GM23248 (cell line): Measurements from ENCODE around the gene MFSD11. TPM values are rescaled to one million over a fixed set of nuclear protein-coding genes. Genes with fewer than 3 reads are reported as not detected.

ENCODE experiments used
- DNase-seq: peaks from one replicate; pipeline ENCODE4 v3.0.0-alpha.2; 2015
- H2AFZ ChIP-seq: fragments of 200-600 bp; sonication (generic); 2 replicates; pipeline ENCODE4 v1.6.1; 2016; ENCODE audit warnings: antibody characterized with exemption
- H3F3A ChIP-seq: fragments of 200-600 bp; sonication (generic); 2 replicates; pipeline ENCODE4 v1.6.1; 2016; ENCODE audit warnings: mild to moderate bottlenecking, antibody characterized with exemption, mixed run types; ENCODE audit not compliant: insufficient read depth
- H3K27ac ChIP-seq: fragments of 200-600 bp; sonication (generic); 2 replicates; pipeline ENCODE4 v1.5.1; 2016; ENCODE audit warnings: mild to moderate bottlenecking
- H3K27me3 ChIP-seq: fragments of 200-600 bp; sonication (generic); replicated peaks from 2 replicates; pipeline ENCODE4 v1.6.1; 2016; ENCODE audit warnings: mild to moderate bottlenecking; ENCODE audit not compliant: insufficient read depth
- H3K36me3 ChIP-seq: fragments of 200-600 bp; sonication (generic); 2 replicates; pipeline ENCODE4 v1.6.1; 2016; ENCODE audit warnings: low read depth, mild to moderate bottlenecking
- H3K4me1 ChIP-seq: fragments of 200-600 bp; sonication (generic); 2 replicates; pipeline ENCODE4 v1.6.1; 2016; ENCODE audit warnings: mild to moderate bottlenecking; ENCODE audit not compliant: insufficient read depth
- H3K4me2 ChIP-seq: fragments of 200-600 bp; sonication (generic); one replicate; pipeline ENCODE4 v1.6.1; 2016; ENCODE audit warnings: mild to moderate bottlenecking; ENCODE audit not compliant: unreplicated experiment
- H3K4me3 ChIP-seq: fragments of 200-600 bp; sonication (generic); 2 replicates; pipeline ENCODE4 v1.5.1; 2016; ENCODE audit warnings: mild to moderate bottlenecking
- H3K79me2 ChIP-seq: fragments of 200-600 bp; sonication (generic); 2 replicates; pipeline ENCODE4 v1.6.1; 2016; ENCODE audit warnings: mild to moderate bottlenecking; ENCODE audit not compliant: insufficient read depth
- H3K9ac ChIP-seq: fragments of 200-600 bp; sonication (generic); 2 replicates; pipeline ENCODE4 v1.6.1; 2016; ENCODE audit warnings: mild to moderate bottlenecking
- H3K9me2 ChIP-seq: fragments of 200-600 bp; sonication (generic); 2 replicates; pipeline ENCODE4 v1.6.1; 2016; ENCODE audit warnings: mixed run types, mild to moderate bottlenecking, moderate library complexity; ENCODE audit not compliant: insufficient read depth
- H3K9me3 ChIP-seq: fragments of 200-600 bp; sonication (generic); one replicate; pipeline ENCODE4 v1.6.1; 2017; ENCODE audit warnings: low read depth
- H4K20me1 ChIP-seq: fragments of 200-600 bp; sonication (generic); 2 replicates; pipeline ENCODE4 v1.6.0; 2016; ENCODE audit not compliant: insufficient read depth
- EZH2 ChIP-seq: fragments of 200-600 bp; sonication (generic); IDR thresholded peaks from 2 replicates; pipeline ENCODE4 v1.6.1; 2018; ENCODE audit warnings: antibody characterized with exemption, mild to moderate bottlenecking; ENCODE audit not compliant: insufficient read depth, poor library complexity, severe bottlenecking
- EZH2phosphoT487 ChIP-seq: fragments of 200-600 bp; sonication (generic); IDR thresholded peaks from 2 replicates; pipeline ENCODE4 v1.6.1; 2018; ENCODE audit warnings: antibody characterized with exemption, moderate library complexity, mild to moderate bottlenecking, low read depth; ENCODE audit not compliant: insufficient read depth
- WGBS, 2 experiments: methylation state at CpG; one replicate each; pipeline ENCODE4 v1.1.6; 2015 to 2017; ENCODE audit warnings: low lambda C conversion rate in 2 of 2, low coverage in 1 of 2; ENCODE audit errors: missing lambda C conversion rate in 2 of 2; 5-methylcytosine and 5-hydroxymethylcytosine counted together
- in situ Hi-C: fragments of 300-500 bp; cut with MboI; formaldehyde crosslinking; loops from 2 replicates; pipeline ENCODE4 v1.15.0; 2020
- polyA plus RNA-seq: library from polyadenylated mRNA; unstranded; fragments of >200 nt; fragmentation: Nextera tagmentation; extraction: Ambion mirVana; gene quantifications from 2 replicates; pipeline ENCODE4 v1.2.1, GENCODE V29; 2016
- total RNA-seq: library from RNA; depleted of rRNA; stranded (reverse); fragments of >200 nt; shearing (Covaris generic); gene quantifications from 2 replicates; pipeline ENCODE4 v1.2.3, GENCODE V29; 2014

The MFSD11 gene
- total and polyA plus RNA-seq, 2 experiments from 2014 or later = 24.2 to 29.8 TPM

DNA sequence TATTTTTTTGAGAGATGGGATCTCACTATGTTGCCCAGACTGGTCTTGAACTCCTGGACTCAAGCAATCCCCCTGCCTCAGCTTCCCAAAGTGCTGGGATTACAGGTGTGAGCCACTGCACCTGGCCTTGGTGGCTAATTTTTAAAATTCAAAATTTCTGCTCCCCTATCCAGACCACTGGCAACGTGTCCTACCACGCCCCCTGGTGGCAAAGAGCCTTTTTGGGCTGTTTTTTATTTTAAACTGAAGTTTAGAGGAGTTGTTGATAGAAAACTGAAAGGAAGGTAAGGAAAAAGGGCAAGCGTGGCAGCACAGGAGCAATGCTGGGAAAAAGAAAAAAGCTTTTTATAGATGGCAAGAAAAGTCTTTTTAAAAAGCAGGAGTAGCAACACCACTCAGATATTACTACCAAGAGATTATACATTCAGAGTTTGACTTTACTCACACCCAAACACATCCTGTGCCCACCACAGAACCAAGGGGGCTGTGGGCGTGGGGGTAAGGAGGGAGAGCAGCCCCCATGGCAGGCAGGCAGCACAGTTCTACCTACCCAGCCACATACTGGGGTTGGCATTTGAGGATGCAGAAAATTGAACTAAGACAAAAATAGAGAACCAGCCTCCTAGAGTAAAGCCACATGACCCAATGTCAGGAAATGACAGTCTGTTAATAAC is 23.0 kb upstream of the MFSD11 start:
- peaks cover 77% of the 10 kb centered on the region for H3F3A ChIP-seq
- WGBS, 2 experiments = 19 to 22% methylated on average over 4 of the region's 4 CpGs
- H3K27me3 ChIP-seq = no peaks in the 10 kb centered on the region
- no peaks in the 10 kb centered on the region for H4K20me1 ChIP-seq
- H2AFZ ChIP-seq = no peak overlapping the region
- in situ Hi-C loops = no loop called here
- peaks cover 62% of the 10 kb centered on the region for H3K79me2 ChIP-seq
- H3K9ac ChIP-seq = peak overlapping the region; percentile 60
- peak overlapping the region; percentile 100 for H3K27ac ChIP-seq
- peaks cover 28% of the 10 kb centered on the region for H3K36me3 ChIP-seq
- H3K4me2 ChIP-seq = peak overlapping the region; percentile 50
- peaks cover 42% of the 10 kb centered on the region for H3K4me1 ChIP-seq
- TF ChIP-seq EZH2phosphoT487 (no peak), EZH2 (no peak)
- DNase-seq = peak; percentile 64
- H3K4me3 ChIP-seq = no peak overlapping the region
- H3K9me2 ChIP-seq = no peaks in the 10 kb centered on the region
- H3K9me3 ChIP-seq = no peaks in the 10 kb centered on the region

DNA sequence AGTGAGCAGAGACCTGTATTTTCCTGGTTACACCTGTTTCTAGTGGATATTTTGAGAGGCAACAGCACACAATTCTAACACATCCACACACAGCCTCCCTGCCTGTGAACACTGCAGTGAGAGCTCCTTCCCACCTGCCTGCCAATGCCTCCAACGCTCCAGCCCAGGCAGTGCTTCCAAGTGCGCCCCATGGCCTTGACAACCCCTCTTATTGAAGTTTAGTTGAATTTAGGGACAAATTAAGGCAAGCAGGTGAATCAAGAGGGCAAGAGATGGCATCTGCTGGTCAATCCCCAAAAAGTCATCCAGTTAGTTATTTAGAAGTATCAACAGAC is 22.5 kb upstream of the MFSD11 start:
- Histone ChIP-seq H3K9ac (peak overlapping the region; percentile 60), H3K27me3 (no peaks in the 10 kb centered on the region), H3K4me3 (0 out of 2 replicates have a peak overlapping the region, but pooled peaks have one; percentile 12), H3K79me2 (peaks cover 63% of the 10 kb centered on the region), H3K4me1 (peaks cover 42% of the 10 kb centered on the region), H3K9me2 (no peaks in the 10 kb centered on the region), H3K4me2 (peak overlapping the region; percentile 50), H3K9me3 (no peaks in the 10 kb centered on the region), H3K27ac (peak overlapping the region; percentile 100), H3F3A (peaks cover 81% of the 10 kb centered on the region), H4K20me1 (no peaks in the 10 kb centered on the region), H2AFZ (no peak overlapping the region), H3K36me3 (peaks cover 33% of the 10 kb centered on the region)
- TF ChIP-seq EZH2 (no peak), EZH2phosphoT487 (no peak)
- WGBS, 2 experiments = 93 to 100% methylated on average over 2 of the region's 2 CpGs
- in situ Hi-C loops = no loop called here
- DNase-seq = no peak

DNA sequence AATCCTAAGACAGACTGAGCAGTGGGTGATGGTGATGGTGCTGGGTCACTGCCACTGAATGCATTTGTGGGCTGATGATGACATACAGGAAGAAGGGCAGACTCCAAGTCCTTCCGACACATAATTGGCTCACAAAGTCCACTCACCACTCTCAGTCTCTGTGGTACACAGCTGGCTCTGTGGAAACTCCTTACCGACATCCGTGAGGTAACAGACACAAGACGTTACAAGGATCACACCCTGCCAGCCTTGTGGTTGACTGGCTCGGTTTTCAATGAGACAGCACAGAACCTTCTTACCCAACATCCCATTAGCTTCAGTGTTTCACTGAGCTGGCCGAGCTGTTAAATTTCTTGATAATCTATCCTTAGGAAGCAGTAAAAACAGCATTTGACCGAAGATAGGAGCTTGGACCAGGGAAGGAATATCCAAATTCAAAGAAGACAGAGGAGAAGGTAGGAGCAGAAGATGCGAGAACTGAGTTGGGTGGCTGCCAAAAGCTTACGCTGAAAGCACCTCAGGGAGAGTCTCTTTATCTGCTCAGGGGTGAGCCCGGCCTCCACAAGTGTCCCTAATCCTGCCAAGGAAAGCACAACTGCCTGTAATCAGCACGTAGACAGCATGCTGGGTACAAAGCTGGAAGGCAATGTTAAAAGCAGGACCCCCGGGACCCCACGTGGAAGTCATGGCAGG is 21.6 kb upstream of the MFSD11 start:
- no peaks in the 10 kb centered on the region for H3K9me3 ChIP-seq
- no peaks in the 10 kb centered on the region for H4K20me1 ChIP-seq
- peaks cover 41% of the 10 kb centered on the region for H3K36me3 ChIP-seq
- 24 to 26% methylated on average over 13 of the region's 13 CpGs for WGBS, 2 experiments
- peak overlapping the region; percentile 81 for H3K4me2 ChIP-seq
- H2AFZ ChIP-seq = no peak overlapping the region
- H3F3A ChIP-seq = peaks cover 79% of the 10 kb centered on the region
- H3K27me3 ChIP-seq = no peaks in the 10 kb centered on the region
- peak overlapping the region; percentile 92 for H3K9ac ChIP-seq
- in situ Hi-C loops = no loop called here
- H3K9me2 ChIP-seq = no peaks in the 10 kb centered on the region
- peaks cover 39% of the 10 kb centered on the region for H3K4me1 ChIP-seq
- no peak for TF ChIP-seq EZH2phosphoT487
- no peak for TF ChIP-seq EZH2
- H3K27ac ChIP-seq = peak overlapping the region; percentile 100
- H3K4me3 ChIP-seq = peak overlapping the region; percentile 56
- DNase-seq = peak; percentile 100
- H3K79me2 ChIP-seq = peaks cover 70% of the 10 kb centered on the region

DNA sequence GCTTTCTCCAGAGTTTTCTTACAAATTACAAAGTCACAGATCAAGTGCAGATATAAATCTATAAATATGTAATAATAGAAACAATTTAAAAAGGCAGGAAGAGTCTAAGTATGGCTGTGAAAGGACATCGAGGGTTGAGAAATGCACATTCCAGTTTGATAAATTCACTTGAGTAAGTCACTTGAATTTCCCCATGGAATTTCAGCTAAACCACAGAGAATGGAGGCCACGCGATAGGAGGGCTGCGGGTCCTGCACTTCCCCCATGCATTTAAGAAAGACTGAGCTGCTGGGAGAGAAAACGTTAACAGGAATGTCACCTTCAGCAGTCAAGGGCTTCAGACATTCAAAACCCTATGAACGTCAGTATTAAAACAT is 21.1 kb upstream of the MFSD11 start:
- H3K4me2 ChIP-seq = peak overlapping the region; percentile 81
- no peak for TF ChIP-seq EZH2
- no peaks in the 10 kb centered on the region for H3K27me3 ChIP-seq
- peak overlapping the region; percentile 92 for H3K9ac ChIP-seq
- H2AFZ ChIP-seq = no peak overlapping the region
- H3F3A ChIP-seq = peaks cover 79% of the 10 kb centered on the region
- in situ Hi-C loops = no loop called here
- WGBS, 2 experiments = 16 to 21% methylated on average over 6 of the region's 6 CpGs
- H3K9me2 ChIP-seq = no peaks in the 10 kb centered on the region
- H3K9me3 ChIP-seq = no peaks in the 10 kb centered on the region
- H4K20me1 ChIP-seq = no peaks in the 10 kb centered on the region
- peak; percentile 94 for DNase-seq
- peaks cover 70% of the 10 kb centered on the region for H3K79me2 ChIP-seq
- H3K4me1 ChIP-seq = peaks cover 34% of the 10 kb centered on the region
- peak overlapping the region; percentile 100 for H3K27ac ChIP-seq
- H3K4me3 ChIP-seq = peak overlapping the region; percentile 56
- H3K36me3 ChIP-seq = peaks cover 46% of the 10 kb centered on the region
